ENCODE data around the gene HNF4A.
"Not testable (repeated sequence)": the region's sequence is repeated elsewhere in the genome, so short reads cannot be mapped to it uniquely, and the experiment has no call there.

Gene HNF4A

DNA sequence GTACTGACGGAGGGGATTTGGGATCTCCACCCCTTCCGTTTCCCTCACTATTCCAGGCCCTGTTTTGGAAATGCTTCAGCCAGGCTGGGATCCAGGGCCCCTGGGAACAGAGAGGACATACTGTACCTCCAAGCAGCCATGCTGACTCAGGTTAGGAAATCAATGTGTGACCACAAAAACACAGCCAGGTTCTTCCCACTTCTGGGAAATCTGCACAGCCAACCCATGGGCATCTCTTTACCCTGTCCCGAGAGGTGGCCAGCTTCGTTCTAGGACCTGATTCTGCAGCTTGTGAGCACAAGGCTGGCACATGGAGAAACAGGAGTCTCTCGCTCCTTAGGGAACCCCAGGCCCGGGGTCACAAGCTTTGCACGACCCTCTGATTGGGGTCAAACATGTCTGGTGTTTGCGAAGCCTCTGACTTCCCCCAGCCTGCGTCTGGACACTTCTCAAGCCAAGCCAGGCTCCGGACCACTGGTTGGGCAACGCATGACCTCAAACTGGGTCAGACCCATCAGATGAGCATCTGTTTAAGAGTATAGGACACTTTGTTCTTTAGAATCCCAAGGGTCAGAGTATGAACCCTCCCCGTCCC lies 111.9 kb downstream of the HNF4A start:
- no peak for DNase-seq (ENCODE audit: low read depth in 1 of 2, low spot score in 1 of 2)

DNA sequence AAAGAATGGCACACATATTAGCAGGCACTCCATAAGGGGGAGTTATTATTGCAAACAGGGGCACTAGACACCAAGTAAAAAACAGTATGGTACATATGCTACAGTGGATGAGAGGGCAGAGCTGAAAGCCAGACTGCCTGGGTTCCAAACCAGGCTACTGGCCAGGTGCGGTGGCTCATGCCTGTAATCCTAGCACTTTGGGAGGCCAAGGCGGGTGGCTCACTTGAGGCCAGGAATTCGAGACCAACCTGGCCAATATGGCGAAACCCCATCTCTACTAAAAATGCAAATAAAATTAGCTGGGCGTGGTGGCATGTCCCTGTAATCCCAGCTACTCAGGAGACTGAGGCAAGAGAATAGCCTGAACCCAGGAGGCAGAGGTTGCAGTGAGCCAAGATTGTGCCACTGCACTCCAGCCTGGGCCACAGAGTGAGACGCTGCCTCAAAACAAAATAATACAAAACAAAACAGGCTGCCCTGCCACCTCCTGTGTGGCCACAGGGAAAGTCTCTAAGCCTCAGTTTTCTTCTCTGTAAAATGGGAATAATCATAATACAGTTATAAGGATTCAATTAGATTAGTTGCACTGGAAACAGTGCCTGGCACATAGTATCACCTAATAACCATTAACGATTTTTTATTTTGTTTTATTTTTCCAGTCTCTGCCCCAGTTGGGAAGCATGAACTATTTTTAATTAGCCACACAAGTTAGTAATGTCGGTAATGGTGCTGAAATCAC lies 112.7 kb downstream of the HNF4A start:
- no peak for DNase-seq (ENCODE audit: low read depth in 1 of 2, low spot score in 1 of 2)

DNA sequence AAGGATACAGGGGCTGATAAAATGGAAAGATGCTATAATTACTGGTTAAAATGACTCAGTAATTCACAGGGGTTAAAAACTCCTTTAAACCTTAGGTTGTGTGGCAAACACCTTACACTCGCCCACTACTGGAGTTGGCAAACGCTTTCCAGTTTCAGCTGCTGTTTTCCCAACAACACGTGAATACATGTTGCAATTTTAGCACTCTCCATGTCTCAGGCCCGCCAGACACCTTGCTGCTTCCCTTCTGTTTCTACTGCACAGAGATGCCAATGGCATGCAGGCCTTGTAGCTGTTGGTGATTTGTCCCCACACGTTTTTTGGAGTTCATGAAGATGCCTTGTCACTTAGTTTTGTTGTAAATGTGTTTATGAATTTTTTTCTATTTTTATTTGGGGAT lies 114.8 kb downstream of the HNF4A start:
- DNase-seq (ENCODE audit: low read depth in 1 of 2, low spot score in 1 of 2): no peak

DNA sequence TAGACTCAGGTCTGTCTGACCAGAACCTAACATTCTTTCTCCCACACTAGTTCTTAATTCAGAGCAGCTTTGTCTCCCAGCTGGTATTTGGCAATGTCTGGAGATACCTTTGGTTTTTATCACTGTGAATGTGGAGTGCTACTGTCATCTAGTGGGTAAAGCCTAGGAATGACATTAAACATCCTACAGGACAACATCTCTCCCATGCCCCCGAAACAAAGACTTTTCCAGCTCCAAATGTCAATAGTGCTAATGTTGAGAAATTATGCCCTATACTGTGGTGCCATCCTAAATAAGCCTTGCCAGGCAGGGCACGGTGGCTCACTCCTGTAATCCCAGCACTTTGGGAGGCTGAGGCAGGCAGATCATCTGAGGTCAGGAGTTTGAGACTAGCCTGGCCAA lies 116.0 kb downstream of the HNF4A start:
- no peak for DNase-seq (ENCODE audit: low read depth in 1 of 2, low spot score in 1 of 2)

DNA sequence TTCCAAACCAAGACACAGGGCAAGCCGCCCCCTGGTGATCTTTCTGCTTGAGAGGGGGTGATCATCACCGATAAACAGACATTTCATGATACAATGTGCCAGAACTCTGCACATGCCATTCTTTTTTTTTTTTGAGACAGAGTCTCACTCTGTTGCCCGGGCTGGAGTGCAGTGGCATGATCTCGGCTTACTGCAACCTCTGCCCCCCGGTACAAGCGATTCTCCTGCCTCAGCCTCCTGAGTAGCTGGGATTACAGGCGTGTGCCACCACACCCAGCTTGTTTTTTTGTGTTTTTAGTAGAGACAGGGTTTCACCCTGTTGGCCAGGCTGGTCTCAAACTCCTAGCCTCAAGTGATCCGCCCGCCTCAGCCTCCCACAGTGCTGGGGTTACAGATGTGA lies 116.8 kb downstream of the HNF4A start:
- DNase-seq (ENCODE audit: low read depth in 1 of 2, low spot score in 1 of 2): not testable (repeated sequence)

DNA sequence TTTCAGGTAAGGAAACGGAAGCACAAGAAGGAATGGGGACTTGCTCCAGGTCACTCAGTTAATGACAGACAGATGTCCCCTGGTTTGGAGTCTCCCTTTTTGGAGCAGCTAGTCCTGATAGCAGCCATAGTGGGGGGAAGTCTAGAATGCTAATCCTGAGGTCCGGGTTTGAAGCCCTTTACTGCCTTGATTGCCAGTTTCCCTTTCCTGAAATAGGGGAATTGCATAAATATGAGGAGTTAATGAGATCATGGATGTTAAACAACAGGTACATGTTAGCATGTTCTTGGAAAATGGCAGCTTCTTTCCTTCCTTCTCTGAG lies 119.8 kb downstream of the HNF4A start:
- DNase-seq (ENCODE audit: low read depth in 1 of 2, low spot score in 1 of 2): no peak

DNA sequence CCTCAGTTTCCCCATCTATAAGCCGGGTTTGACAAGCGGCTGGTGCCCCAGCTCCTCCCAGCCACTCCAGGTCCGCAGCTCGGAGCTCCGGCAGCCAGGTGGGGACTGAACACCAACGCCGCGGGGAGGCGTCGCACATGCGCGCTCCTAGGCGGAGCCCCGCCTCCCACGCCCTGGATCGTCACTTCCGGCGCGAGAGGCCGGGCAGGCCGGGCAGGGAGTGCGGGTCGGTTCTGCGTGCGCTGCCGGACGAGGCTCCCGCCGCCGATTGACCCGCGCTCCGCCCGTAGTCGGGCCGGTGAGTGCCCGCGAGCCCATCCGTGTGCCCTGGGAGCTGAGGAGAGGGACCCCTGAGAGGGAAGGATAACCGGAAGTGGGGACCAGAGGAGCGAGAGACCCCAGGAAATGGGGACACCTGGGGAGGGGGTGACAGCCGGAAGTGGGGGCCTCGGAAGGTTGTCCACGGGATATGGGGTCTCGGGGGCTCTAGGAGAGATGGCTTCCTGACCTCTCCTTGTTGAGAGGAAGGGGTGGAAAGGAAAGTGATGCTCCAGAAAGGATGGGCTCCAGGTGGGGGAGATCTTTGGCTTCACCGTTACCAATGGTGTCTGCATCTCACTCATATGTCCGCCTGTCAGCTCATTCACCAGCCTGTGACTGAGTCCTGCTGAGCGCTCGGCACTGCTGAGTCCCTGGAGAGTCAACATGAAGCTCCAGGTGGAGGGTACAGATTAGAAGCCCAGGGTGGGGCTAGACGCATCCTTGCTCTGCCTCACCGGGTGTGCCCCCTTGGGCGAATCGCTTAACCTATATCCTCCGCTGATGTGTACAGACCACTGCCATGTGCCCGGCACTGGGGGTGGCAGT lies 120.4 kb downstream of the HNF4A start, which contains the start of gene TTPAL:
TSS of gene TTPAL (plus strand) at position 181 of the 867 bp plus-strand sequence. CDS start 4,126 bp downstream, outside the sequence.
- DNase-seq (ENCODE audit: low read depth in 1 of 2, low spot score in 1 of 2): peak; percentile 79 to 89

DNA sequence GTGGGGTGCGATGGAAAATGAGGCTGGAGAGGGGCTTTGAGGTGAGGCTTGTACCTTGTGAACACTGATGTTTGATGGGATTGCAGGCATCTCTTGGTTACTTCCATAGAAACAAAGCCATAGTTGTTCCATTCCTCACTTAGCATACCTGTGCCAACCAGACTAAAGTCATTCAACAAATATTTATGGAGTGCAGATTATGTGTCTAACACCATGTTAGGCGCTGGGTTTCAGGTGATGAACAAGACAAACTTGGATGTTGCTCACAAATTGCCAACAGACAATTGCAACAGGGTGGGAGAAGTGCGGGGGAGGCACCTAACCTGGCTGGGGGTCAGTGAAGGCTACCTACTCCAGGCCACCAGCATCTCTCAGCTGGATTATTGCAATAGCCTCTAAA lies 121.7 kb downstream of the HNF4A start:
- no peak for DNase-seq (ENCODE audit: low read depth in 1 of 2, low spot score in 1 of 2)

DNA sequence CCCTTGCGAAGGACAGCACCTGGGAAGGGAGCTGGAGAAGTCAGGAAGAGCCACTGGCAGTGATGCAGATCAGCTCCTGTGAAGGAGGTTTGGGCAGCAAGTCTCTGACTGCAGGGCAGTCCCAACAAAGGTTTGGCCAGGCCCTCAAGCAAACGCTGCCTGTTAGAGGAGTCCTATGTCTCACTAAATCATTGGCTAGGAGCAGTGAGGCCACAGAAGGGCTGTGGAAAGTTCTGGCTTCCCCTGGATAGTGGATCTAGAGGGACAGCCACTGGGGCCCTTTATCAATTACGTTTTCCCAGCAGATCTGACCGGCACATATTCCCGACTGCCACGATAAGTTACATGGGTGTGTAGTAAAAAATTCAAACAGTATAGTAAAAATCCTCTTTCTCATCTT lies 122.7 kb downstream of the HNF4A start:
- DNase-seq (ENCODE audit: low read depth in 1 of 2, low spot score in 1 of 2): no peak

DNA sequence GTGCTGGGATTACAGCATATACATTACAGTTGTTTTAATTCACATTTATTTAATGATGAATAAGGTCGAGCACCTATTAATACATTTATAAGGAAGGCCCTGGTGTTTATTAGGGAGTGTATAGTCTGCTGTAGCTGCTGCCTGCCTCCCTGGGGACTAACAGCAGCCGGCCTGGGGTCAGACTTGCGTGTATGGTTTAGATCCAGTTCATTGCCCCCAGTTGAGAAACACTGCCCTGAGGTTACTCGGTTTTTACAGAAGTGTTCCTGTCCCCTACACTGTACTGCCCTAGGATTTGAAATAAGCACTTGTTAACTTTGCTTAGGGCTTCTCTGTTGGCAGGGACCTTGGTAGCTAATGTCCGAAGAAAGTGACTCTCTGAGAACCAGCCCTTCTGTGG lies 124.1 kb downstream of the HNF4A start:
- DNase-seq (ENCODE audit: low read depth in 1 of 2, low spot score in 1 of 2): no peak

DNA sequence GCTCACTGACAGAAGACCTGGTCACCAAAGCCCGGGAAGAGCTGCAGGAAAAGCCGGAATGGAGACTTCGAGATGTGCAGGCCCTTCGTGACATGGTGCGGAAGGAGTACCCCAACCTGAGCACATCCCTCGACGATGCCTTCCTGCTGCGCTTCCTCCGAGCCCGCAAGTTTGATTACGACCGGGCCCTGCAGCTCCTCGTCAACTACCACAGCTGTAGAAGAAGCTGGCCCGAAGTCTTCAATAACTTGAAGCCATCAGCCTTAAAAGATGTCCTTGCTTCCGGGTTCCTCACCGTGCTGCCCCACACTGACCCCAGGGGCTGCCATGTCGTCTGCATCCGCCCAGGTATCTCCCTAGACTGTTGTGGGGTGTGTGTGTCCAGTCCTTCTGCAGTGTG lies 124.6 kb downstream of the HNF4A start:
- no peak for DNase-seq (ENCODE audit: low read depth in 1 of 2, low spot score in 1 of 2)

DNA sequence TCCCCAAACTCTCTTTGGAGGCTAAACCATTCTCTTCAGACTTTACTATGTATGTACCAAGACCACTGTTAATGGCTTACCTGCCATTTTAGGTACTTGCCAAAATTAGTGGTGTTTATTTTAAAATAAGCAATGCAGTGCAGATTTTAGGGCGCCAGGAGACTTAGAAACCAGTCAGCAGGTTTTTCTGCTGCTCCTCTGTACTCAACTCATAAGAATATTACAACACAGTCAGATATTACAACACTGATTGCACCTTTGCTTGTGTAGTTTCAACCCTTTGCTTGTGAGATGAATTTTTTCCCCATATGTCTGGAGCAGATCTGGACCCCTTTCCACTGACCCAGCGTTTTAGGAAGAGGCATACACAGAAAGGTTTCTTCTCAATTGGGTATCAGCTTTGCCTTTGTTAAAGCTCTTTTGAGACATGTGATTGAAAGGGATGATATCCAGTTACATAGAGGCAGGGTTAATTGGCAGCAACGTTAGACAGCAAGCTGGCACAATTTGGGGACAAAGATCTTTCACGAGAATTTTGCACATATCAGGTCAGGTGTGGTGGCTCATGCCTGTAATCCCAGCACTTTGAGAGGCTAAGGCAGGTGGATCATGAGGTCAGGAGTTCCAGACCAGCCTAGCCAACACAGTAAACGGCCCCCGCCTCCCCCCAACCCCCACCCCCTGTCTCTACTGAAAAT lies 126.4 kb downstream of the HNF4A start:
- no peak for DNase-seq (ENCODE audit: low read depth in 1 of 2, low spot score in 1 of 2)

DNA sequence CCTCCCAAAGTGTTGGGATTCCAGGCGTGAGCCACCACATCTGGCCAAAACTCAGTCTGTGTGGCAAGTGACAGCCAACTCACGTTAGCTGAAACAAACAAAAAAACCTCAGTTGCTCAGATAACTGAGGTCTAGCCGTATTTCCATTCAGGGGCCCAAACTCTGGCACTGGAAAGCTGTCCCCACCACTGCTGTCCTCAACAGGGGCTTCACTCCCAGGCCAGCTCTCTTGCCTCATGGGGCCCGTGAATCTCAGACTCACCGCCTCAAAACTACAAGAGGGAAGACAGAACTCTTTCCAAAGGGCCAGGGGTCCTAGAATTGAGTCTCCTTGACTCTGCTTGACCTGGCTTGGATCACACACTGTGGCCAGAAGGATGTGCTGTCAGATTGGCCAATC lies 127.6 kb downstream of the HNF4A start:
- DNase-seq (ENCODE audit: low read depth in 1 of 2, low spot score in 1 of 2): no peak
